GM19467 (cell line): ENCODE data around the gene TWIST2.

Experiments used
- ATAC-seq: cut with Tn5 transposase; IDR thresholded peaks from one replicate; pipeline ENCODE4 v1.9.1; 2021; ENCODE audit warnings: mild to moderate bottlenecking, moderate library complexity; ENCODE audit not compliant: unreplicated experiment

The TWIST2 gene

DNA sequence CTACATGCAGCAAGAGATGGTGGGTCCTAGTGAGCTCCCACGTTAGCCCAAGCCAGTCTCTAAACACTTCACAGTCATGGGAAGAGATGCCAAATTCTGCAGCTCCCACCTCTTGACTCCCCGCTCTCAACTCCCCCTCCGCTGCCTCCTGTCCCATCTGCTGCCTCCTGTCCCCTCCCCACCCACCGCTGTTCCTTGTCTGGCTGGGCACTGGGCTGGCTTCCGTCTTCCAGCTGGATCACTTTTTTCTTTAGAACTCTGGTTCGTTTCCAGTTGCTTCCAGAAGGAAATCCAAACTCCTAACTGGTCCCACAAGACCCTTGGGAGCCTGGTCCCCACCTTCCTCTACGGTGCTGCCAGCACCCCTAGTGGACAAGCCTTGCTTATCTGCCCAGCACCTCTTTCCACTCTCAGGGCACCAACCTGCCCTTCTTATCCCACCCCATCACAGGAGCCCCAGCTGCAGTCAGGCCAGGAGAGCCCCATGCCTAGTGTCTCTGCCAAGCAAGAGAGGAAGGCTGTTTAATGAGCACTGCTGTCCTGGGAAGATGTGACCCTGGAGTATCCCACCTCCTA lies 12.1 kb upstream of the TWIST2 start:
- no peak for ATAC-seq

GRCh38 chr2:238838786-238839327 lies 9.0 kb upstream of the TWIST2 start:
- ATAC-seq: no peak

- ATAC-seq: no peak
These were observed 8.5 kb upstream of the TWIST2 start for GRCh38 chr2:238839428-238839827.

DNA sequence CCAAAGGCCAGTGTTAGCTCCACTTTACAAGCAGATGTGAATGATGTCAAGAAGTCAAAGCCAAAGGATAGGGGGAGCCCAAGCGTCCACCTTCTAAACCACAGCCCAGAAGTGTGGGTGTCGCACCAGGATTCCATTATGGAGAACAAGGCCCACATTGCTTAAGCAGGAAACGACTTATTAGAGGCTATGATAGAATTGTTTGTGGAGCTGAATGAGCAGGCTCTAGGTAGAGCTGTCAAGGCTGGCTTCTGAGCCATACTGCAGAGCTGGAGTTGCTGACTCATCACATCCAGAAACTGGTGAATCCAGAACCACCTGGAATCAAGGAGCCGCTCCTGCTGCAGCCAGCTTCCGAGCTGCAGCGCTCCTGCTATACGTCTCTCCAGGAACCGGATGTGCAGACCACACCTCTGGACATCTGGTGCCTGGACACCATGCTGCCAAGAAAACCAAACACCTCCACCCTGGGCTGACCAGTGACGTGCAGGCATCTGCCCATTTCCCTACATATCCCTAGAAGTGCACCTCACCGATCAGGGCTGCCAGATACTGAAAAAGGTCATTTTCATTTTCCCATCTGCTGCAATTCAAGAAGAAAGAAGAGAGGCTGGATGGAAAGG lies 6.2 kb upstream of the TWIST2 start:
- ATAC-seq: no peak

- no peak for ATAC-seq
These were observed 4.4 kb upstream of the TWIST2 start for GRCh38 chr2:238843476-238843875.

DNA sequence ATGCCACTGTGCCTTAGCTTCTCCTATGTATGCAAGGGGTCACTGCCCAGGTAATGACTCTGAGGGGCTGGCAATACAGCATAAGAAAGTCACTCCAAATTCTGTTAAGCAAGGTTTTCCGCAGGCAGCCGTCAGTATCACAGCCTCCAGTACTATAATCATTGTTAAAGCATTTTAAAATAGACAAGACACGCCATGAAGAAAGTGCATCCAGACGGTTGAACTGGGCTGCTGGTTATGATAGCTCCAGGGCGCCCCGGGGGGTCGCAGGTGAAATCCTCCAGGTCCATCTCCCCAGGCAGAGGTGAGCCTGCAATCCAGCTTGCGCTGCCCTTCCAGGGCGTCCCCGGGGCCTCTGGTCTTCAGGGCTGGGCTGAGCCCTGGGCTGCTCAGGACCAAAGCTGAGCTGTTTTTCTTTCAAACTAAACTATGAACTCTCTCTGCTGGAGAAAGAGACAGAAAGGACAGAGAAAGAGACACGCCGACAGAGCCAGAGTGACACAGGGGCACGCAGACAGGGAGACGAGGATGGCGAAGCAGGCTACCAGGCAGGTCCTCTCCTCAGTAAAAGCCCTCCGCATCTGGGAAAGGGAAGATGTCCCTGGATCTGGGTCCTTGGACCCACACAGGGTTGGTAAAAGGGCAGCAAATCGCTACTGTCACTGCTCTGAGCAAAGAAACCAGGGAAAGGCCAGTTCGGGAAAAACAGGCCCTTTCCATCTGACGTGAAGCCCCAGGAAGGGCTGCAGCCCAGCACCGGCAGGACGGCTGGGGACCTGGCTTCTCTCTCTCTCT lies 2.1 kb upstream of the TWIST2 start:
- no peak for ATAC-seq

GRCh38 chr2:238846378-238846627 lies 1.6 kb upstream of the TWIST2 start:
- no peak for ATAC-seq

- ATAC-seq: no peak
These were observed 1.1 kb upstream of the TWIST2 start for GRCh38 chr2:238846628-238847418.

DNA sequence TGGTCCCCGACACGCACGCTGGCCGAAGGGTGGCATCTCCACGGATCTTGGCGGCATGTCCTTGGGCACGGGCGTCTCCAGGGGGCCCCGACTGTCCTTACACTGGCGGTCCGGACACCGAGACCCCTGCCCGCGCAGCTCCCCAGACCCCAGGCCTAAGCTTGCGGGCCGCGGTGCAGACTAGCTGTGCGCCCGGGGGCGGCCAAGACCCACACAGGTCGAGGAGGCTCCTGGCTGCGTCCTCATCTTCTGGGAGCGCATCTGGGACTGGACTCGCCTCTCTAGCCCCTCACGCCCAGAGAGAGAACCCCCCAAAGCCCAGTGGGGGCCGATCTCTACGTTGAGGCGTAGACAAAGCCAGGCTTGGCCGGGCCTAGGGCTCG lies 475 bp upstream of the TWIST2 start:
- no peak for ATAC-seq

- ATAC-seq: no peak
These were observed 748 bp downstream of the TWIST2 start for GRCh38 chr2:238848691-238848975.

GRCh38 chr2:238848976-238849853 lies 1.3 kb downstream of the TWIST2 start:
- no peak for ATAC-seq

DNA sequence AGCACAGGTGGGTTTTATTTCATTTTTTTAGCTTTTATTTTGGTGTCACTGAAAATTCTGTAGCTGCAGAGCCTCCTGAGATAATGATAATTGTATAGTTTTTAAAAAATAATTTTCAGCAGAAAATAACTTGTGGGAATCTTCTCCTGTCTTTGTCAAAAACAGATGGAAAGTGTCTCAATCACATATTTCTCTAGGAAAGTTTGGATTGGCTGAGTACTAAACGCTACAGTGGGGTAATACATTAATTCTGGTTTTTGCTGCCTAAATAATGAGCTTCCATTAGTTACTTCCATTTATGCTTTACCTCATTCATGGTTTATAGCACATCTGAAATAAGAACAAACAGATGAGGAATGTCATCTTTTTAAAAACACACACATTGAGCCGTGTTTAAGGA lies 2.2 kb downstream of the TWIST2 start:
- no peak for ATAC-seq

DNA sequence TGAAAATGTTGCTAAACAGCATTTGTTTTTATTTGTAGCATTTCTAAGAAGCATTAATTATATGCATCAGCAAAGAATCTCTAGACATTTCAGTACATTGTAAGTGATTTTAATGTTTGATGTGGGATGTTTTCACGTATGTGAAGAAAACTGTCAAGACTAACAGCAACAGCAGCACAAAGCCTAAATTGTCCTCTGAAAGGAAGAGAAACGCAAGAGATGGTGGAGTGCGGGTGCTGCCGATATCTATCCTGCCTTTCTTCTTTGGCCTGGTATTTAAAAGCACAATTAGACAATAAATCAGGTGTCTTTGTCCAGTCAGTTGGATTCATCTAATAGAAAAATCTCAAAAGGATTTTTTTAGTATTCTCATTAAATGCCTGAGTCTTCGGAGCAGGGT lies 3.1 kb downstream of the TWIST2 start:
- no peak for ATAC-seq

GRCh38 chr2:238851761-238852160 lies 3.9 kb downstream of the TWIST2 start:
- no peak for ATAC-seq

GRCh38 chr2:238852206-238852869 lies 4.5 kb downstream of the TWIST2 start:
- no peak for ATAC-seq

GRCh38 chr2:238853218-238853617 lies 5.3 kb downstream of the TWIST2 start:
- no peak for ATAC-seq

GRCh38 chr2:238853721-238854120 lies 5.8 kb downstream of the TWIST2 start:
- ATAC-seq: no peak

- ATAC-seq: no peak
These were observed 6.4 kb downstream of the TWIST2 start for GRCh38 chr2:238854246-238854645.

- no peak for ATAC-seq
These were observed 6.9 kb downstream of the TWIST2 start for GRCh38 chr2:238854699-238855229.

DNA sequence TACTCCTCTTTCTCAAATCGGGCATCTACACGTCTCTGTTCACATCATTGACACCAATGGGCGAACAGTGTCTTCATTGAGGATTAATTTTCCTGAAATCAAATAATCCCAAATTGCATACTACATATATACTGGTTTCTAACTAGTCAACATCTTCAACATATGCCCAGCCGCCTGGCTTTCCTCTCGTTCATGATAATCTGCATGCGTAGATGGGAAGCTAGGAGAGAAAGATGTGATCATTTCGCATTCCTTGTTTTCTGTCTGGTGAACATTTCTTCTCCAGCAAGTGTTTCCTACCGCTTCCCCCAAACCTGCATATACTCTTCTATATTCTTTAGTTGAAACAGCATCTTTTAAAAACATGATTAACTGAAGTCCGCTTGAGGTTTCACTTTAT lies 7.4 kb downstream of the TWIST2 start:
- ATAC-seq: no peak
